ENCODE measurements around the gene MCUR1.
"Not testable (repeated sequence)": the region's sequence is repeated elsewhere in the genome, so short reads cannot be mapped to it uniquely, and the experiment has no call there.

Gene MCUR1, protein sequence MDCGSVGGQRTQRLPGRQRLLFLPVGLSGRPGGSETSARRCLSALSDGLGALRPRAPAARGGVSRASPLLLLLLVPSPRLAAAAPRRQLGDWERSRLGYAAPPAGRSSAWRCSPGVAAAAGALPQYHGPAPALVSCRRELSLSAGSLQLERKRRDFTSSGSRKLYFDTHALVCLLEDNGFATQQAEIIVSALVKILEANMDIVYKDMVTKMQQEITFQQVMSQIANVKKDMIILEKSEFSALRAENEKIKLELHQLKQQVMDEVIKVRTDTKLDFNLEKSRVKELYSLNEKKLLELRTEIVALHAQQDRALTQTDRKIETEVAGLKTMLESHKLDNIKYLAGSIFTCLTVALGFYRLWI

DNA sequence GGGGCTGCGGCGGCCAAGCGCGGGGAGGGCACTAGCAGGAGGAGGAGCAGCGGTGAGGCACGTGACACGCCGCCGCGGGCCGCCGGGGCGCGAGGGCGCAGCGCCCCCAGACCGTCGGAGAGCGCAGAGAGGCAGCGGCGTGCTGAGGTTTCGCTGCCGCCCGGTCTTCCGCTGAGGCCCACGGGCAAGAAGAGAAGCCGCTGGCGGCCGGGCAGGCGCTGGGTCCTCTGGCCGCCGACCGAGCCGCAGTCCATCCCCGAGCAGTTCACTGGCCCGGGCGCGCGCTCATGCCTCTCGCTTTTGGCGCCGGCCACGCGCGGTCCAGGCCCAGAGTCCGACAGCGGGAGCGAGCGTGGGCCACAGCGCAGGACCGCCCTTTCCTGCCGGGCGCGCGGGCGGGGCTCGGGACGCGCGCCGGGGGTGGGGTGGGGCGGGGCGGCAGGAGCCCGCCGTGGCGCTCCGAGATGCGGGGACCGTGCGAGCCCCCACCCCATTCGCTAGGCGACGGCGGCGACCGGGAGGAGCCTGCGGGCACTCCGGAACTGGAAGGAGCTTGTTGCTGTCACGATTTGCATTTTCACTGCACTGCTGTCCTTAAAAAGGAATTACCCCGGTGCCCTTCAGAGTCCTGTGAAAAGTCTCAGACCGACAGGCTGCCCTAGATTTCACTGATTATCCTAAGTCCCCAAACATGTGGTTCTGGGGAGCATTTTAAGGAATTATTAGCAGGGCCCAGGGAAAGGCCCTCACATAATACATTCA, at the start of gene MCUR1:
MCUR1 (minus strand) TSS at position 382 of the 762 bp plus-strand sequence; CDS start at position 254, 128 bp downstream.
- peak; percentile 71 for DNase-seq

DNA sequence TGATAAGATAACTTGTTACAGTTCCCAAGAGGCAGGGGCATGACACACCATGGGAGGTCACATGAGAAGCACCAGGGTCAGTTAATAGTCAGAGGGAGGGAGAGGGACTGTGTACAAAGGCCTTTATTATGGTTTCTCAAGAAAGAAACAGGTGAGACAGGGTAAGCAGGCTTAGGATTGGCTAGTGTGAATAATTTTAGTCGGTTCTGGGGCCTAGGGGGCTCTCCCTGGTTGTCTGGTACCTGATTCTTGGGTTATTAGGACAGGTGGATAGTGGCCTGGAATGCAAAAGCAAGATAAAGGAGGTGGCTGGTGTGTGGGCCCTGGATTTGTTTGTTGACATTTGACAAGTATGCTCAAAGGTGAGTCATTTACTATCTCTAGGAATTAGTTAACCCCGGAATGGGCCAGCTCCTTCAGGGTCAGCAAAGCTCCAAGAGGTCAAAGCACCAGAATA, 49.4 kb upstream of the MCUR1 start:
- no peak for DNase-seq

DNA sequence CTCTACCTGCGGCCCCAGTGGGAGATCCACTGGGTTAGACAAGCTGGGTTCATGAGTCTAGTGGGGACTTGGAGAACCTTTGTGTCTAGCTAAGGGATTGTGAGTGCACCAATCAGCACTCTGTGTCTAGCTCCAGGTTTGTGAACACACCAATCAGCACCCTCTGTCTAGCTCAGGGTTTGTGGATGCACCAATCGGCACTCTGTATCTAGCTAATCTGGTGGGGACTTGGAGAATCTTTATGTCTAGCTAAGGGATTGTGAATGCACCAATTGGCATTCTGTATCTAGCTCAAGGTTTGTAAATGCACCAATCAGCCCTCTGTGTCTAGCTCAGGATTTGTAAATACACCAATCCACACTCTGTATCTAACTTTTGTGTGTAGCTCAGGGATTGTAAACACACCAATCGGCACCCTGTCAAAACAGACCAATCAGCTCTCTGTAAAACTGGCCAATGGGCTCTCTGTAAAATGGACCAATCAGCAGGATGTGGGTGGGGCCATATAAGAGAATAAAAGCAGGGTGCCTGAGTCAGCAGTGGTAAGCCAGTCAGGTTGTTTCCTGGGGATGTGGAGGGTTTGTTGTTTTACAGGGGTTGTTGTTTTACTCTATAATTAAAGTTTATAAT, 46.3 kb upstream of the MCUR1 start:
- DNase-seq = not testable (repeated sequence)

DNA sequence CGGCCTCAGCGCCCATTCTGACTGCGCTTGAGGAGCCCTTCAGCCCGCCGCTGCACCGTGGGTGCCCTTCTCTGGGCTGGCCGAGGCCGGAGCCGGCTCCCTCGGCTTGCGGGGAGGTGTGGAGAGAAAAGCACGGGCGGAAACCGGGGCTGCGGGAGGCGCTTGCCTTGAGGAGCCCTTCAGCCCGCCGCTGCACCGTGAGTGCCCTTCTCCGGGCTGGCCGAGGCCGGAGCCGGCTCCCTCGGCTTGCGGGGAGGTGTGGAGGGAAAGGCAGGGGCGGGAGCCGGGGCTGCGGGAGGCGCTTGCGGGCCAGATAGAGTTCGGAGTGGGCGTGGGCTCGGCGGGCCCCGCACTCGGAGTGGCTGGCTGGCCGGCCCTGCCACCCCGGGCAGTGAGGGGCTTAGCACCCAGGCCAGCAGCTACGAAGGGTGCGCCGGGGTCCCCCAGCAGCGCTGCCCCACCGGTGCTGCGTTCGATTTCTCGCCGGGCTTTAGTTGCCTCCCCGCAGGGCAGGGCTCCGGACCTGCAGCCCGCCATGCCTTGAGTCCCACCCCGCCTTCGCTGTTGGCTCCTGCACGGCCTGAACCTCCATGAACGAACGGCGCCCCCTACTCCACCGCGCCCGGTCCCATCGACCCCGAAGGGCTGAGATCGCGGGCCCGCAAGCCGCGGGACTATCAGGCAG, 45.7 kb upstream of the MCUR1 start:
- DNase-seq = no peak

DNA sequence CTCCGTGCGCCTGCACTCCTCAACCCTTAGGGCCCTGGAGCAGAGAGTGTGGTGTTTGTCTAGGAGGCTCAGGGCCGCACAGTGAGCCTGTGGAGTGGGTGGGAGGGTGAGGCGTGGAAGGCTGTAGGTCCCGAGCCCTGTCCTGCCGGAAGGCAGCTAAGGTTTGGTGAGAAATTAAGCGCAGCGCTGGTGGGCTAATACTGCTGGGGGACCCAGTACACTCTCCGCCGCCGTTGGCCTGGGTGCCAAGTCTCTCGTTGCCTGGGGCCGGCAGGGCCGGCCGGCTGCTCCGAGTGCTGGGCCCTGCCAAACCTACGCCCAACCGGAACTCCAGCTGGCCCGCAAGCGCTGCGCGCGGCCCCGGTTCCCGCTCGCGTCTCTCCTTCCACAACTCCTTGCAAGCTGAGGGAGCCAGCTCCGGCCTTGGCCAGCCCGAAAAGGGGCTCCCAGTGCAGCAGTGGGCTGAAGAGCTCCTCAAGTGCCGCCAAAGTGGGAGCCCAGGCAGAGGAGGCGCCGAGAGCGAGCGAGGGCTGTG, 40.4 kb upstream of the MCUR1 start:
- DNase-seq = no peak

DNA sequence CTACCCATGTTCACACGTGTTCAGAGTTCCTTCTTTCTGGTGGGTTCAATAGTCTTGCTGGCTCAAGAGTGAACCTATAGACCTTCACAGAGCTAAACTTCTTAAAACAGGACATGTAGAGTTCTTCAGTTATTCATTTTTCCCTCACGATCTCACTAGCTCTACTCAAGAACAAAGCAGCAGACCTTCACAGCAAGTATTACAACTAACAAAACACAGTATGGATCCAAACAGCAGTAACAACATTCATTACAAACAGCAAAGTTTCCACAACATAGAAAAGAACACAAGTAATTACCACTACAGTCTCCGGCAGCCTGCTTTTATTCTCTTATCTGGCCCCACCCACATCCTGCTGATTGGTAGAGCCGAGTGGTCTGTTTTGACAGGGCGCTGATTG, 39.5 kb upstream of the MCUR1 start:
- DNase-seq = no peak

DNA sequence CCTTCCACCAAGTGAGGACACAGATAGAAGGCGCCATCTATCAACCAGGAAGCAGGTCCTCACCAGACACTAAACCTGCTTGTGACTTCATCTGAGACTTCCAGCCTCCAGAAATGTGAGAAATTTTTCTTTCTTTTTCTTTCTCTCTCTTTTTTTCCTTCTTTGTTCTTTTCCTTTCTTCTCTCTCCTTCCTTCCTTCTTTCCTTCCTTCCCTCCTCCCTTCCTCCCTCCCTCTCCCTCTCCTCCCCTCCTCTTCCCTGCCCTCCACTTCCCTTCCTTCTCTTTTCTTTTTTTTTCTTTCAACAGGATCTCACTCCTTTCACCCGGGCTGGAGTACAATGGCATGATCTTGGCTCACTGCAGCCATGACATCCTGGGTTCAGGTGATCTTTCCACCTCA, 37.4 kb upstream of the MCUR1 start:
- DNase-seq = no peak

DNA sequence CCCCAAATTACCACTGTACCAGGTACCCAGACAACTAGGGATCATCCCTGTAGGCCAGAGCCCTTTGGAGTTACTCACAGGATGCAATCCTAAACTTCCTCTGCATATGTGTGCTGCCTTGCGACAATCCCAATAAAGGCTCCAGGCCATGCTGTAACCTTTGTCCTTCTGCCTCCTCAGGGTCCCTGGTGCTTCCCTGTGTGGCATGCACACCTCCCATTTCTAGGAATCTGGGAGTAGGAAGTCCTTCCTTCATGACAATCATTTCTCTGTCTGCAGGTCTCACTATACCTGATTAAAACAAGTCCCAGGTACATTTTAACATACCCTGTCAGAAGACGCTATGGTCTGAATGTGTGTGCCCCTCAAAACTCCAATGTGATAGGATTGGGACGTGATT, 37.0 kb upstream of the MCUR1 start:
- DNase-seq = no peak

DNA sequence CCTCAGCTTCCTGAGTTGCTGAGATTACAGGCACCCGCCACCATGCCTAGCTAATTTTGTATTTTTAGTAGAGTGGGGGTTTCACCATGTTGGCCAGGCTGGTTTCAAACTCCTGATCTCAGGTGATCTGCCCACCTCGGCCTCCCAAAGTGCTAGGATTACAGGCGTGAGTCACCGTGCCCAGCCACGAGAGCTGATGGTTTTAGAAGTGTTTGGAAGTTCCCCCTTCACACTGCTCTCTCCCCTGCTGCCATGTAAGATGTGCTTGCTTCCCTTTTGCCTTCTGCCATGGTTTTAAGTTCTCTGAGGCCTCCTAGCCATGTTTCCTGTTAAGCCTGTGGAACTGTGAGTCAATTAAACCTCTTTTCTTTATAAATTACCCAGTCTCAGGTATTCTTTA, 36.3 kb upstream of the MCUR1 start:
- DNase-seq = not testable (repeated sequence)

DNA sequence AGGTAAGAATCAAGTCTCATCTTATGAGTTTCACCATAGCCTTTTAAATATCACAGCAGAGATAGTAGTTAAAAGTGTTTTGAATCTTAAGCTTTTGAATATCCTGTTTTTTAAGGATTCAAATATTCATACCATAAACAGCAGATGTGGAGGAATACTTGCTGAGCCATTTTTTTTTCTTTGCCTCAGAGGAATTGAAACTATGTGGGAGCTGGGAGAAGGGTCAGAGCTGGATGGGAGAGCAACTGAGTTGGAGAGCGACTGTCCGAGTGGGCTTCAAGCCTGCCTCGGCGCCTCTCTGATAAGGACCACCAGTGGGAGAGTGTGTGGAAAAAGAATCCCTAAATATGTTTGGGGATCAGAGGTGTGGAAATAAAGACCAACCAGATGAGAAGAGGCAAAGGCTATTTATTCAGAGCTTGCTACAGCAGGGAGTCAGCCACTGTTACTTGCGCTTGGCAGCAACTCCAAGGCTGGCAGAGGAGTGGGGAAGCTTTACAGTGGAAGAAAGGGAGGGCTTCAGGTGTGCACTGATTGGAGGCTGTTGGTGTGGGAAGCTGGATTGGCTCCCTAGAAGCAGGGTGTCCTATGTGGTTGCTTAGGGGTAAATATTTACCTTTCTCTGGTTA, 34.3 kb upstream of the MCUR1 start:
- no peak for DNase-seq

DNA sequence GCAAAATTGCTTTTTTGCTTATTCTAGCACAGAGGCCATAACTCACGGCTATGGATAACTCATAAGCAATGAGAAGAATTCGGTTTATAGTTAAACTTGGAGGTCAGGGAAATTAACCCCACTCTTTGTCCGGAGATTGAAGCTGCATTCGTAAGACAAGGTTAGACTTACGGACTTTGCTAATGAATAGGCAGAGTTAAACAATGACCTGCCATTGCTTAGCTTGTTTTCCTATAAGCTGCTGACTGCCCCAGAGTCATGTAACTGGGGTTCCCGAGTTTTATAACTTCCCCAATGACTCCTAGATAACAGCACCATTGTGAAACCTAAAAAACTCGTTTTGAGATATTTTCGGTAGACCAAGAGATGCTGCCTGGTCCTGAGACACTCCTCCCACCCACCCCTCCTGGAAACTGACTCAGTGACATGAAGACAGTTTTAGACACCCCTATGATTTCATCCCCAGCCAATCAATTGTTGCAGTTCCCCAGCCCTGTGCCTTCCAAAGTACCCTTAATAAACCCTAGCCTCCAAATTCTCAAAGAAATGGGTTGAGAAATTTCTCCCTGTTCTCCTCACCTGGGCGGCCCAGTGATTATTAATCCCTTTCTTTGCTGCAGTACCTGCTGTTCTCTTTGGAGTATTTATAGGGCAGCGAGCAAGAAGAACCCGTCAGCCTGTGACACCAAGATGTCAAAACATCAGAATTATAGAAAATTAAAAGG, 33.1 kb upstream of the MCUR1 start:
- DNase-seq = no peak

DNA sequence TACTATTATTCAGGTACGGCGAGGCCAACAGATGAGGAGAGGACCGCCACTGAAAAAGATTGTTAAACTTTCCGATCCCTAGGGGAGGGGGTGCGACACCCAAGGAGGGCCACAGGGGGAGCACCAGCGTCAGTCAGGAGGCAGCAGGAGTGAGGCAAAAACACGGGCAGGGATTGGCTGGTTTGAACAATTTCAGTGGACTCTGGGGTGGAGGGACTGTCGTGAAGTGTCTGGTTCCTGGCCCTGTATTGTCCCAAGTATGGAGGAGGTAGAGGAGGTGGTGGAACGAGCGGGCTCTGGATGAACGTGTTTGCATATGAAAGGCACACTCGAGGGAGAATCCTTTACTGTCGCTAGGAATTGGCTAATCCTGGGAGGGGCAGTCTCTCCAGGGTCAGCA, 32.5 kb upstream of the MCUR1 start:
- no peak for DNase-seq

DNA sequence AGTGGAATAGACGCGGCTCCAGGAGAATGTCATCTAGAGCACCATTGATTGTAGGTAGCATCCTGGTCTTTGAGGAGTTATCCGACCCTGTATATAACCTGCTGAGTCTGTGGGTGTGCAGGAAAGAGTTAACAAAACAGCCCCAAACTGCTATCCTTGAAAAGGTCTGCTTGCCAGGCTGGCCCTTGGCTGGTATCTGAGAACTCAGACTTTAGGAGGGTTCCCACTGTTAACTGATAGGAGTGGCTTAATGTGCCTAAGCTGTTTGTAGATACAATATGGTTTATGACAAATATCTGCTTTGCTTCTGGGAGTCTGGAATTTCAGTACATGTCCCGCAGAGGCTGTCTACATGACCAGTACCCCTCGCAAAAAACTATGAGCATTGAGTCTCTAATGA, 27.6 kb upstream of the MCUR1 start:
- DNase-seq = no peak

DNA sequence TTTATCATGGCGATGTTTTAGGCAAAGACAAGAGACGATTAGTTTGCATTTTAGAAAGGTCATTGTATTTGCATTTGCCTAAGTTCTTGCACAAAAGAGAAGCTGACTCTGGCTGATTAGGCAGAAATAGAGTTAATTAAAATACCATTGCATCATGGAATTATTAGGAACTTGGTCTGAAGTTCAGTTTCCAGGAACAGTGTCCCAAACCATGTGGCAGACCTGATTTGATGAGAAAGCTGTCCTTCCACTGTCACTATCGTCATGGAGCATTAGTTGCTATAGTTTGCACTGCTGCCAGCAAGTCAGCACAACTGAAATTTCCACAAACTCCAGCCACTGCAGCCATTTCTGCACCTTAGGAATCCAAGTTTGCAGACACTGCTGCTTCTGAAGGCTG, 24.3 kb upstream of the MCUR1 start:
- DNase-seq = no peak

DNA sequence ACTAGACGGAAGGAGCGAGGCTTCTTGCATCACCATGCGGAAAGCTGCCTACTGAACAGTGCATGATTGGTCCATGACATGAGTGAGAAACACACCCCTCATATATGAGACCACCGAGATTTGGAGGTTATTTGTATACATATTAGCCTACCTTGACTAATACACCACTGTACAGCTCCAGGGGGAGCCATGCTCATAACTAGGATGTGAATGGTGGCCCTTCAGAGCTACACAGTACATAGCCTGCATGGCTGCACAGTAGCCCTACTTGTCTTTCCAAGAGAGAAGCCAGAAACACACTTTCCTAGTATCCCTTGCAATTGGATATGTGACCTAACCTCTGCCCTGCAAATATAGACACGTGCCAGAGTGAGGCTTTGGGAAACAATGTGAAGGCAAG, 21.8 kb upstream of the MCUR1 start:
- DNase-seq = no peak

DNA sequence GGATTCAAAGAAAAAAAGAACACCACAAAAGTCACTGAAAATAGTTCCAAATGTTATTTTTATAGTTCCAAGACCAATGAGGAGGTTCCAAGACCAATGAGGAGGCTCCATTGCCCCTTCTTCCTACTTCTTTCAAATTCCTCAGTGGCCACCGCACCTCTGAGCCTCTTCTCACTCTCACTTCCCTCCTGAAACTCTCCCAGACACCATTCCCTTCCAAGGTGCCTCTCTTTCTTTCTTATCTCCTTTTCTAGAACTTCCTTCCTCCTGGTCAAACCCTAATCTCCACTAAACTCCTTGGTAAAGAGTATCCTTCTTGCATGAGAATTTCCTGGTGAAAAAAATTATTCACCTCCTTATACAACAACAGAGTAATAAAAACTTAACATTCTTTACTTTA, 20.4 kb upstream of the MCUR1 start:
- DNase-seq = no peak

DNA sequence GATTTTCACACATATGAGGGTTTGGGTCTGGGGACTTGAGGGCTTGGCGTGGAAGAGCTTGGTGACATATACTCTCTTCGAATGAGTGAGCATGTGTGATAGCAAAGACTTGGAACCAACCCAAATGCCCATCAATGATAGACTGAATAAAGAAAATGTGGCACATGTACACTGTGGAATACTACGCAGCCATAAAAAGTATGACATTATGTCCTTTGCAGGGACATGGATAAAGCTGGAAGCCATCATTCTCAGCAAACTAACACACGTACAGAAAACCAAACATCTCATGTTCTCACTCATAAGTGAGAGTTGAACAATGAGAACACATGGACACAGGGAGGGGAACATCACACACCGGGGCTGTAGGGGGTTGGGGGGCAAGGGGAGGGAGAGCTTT, 19.7 kb upstream of the MCUR1 start:
- DNase-seq = not testable (repeated sequence)

DNA sequence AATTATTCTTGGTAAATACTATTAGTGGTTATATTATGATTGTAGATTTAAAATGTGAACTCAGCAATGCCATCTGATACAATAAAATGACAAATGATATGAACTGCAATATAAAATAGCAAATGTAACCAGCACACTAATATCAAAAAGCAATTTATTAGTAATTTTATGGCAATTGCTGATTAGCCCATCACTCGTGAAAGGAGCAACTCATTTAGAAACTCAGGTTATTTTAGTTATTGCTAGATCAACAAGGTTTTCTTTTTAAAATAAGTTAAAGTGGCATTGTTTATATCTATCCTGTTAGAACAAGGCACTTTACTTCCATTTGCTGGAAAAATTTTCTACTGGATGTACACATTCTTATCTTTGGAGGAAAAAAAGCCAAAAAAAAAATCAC, 18.4 kb upstream of the MCUR1 start:
- DNase-seq = no peak

DNA sequence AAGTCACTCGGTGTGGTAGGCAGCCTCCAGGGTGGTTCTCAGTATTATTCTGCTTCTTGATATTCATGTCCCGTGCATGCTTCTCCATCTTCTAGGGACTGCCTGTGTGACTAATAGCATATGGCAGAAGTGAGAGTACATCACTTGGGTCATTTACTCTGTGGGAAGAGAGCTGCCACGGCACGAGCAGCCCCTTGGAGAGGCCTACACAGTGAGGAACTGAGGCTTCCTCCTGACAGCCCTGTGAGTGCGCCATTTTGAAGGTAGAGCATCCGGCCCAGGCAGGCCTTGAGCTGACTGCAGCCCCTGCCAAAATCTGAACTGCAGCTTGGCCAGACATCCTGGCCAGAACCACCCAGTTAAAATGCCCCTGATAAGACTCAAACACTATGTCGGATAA, 17.3 kb upstream of the MCUR1 start:
- DNase-seq = no peak

DNA sequence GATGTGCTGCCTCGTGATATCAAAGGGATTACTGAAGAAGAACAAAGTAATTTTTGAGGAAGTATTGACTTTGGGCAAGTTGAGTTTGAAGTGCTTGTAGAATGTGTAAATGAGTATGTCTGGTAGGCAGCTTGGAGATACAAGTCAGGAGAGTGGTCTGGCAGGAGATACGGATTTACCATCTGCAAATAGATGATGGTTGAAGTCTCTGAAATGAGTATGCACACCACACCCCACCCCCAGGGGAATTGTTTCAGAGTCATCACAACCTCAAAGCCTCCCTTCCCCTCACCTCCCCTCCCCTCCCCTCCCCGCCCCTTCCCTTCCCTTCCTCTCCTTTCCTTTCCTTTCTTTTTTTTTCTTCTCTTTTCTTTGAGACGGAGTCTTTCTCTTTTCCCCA, 16.4 kb upstream of the MCUR1 start:
- DNase-seq = no peak

DNA sequence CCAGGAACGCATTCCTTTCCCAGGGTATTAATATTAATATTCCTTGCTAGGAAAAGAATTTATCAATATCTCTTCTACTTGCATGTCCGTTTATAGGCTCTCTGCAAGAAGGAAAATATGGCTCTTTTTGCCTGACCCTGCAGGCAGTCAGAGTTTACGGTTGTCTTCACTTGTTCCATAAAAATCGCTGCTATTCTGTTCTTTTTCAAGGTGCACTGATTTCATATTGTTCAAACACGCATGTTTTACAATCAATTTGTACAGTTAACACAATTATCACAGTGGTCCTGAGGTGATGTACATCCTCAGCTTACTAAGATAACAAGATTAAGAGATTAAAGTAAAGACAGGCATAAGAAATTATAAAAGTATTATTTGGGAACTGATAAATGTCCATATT, 15.1 kb upstream of the MCUR1 start:
- not testable (repeated sequence) for DNase-seq

Data from activated CD4-positive, alpha-beta T cell treated with anti-CD3 and anti-CD28 coated beads for 1 hour (primary cell).